Stimulated activated CD8-positive, alpha-beta memory T cell treated with anti-CD3 and anti-CD28 coated beads, Interleukin-7, amount 100 ng/mL, for 48 hours (primary cell): ENCODE data around the gene TREM2.
A peak's percentile ranks its signal among the peaks of the same experiment; 100 is the strongest.
"Not testable (repeated sequence)": the region's sequence is repeated elsewhere in the genome, so short reads cannot be mapped to it uniquely, and the experiment has no call there.

ENCODE experiments used
- DNase-seq, 2 donors: peaks; one replicate each; pipeline ENCODE4 v3.0.0-alpha.2; 2020; ENCODE audit warnings: low read depth in 1 of 2; ENCODE audit errors: extremely low read depth in 1 of 2

Gene TREM2

GRCh38 chr6:41162687-41163418 is at the start of gene TREM2:
TSS of gene TREM2 (minus strand) at chr6:41163116. CDS start at chr6:41163082, 34 bp downstream.
- DNase-seq, result no peak

GRCh38 chr6:41209547-41210320 is 46.8 kb upstream of the TREM2 start:
- DNase-seq, result no peak

GRCh38 chr6:41208439-41209106 is 45.7 kb upstream of the TREM2 start:
- no peak for DNase-seq

DNA sequence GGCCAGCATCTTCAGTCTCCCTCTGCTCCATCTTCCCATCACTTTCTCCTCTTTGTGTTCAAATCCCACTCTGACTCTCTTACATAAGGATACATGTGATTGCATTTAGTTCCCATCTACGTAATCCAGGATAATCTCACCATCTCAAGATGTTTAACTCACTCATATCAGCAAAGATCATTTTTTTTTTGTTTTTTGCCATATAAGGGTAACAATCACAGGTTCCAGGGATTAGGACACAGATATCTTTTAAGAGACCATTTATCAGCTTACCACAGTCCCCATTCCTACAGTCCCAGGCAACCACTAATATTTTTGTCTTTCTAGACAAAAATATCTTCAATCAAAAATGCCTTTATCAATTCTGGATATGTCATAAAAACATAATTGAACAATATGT is 41.2 kb upstream of the TREM2 start:
- DNase-seq, result no peak

DNA sequence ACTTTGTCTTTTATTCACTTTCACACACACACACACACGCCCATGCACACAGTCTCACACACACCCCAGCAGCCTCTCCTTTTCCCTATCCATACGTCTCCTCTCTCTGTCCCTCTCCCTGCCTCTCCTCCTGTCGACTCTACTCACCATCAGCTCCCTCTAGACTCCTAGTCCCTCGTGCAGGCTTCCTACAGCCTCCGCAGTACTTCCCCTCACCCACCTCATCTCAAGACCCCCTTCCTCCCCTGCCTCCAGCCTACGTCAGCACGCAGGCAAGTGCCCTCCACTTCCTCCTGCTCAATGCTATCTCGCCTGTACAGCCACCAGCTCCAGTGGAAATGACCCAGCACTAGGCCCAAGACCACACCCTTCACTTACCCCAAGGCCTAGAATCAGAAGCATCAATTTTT is 38.9 kb upstream of the TREM2 start:
- no peak for DNase-seq

DNA sequence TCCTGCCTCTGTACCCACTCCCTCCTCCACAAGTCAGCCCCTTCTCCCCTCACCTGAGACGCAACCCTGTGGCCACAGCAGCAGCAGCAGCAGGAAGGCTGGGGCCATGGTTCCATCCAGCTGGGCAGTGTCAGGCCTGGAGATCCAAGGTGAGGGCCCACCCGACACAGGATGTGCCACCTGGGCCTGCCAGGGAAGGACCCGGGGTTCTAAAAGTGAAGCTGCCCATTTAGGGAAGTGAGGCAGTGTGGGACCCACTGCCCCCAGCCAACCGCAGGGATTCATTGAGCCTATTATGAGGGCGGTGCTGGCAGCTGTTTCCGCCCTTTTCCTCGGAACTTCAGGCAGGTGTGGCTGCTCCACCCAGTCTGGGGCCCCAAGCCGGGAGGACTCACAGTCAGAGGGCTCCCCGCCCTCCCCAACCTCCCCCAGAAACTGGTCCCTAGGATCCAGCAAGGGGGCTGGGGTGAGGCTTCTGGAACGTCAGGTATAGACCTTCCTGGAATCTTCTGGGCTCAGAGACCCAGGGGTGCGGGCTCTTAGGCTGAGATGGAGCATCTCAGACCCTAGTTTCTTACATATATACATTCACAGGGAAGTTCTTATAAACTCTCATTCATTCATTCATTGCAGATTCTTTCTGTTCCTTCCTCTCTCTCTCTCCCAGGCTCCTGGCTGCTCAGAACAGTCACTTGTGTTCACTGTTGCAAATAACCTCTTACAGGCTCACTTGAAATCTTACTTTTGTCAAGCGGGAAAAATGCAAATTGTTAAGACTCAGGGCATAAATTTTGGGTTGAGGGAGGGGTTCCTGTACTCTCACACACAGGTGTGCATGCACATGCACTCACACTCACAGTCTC is 38.2 kb upstream of the TREM2 start, which contains the start of gene TREML2:
TREML2 (minus strand) TSS at position 249 of the 863 bp plus-strand sequence; CDS start at position 108, 141 bp downstream.
- peak in 1 of 2 donors; percentile 42 for DNase-seq

DNA sequence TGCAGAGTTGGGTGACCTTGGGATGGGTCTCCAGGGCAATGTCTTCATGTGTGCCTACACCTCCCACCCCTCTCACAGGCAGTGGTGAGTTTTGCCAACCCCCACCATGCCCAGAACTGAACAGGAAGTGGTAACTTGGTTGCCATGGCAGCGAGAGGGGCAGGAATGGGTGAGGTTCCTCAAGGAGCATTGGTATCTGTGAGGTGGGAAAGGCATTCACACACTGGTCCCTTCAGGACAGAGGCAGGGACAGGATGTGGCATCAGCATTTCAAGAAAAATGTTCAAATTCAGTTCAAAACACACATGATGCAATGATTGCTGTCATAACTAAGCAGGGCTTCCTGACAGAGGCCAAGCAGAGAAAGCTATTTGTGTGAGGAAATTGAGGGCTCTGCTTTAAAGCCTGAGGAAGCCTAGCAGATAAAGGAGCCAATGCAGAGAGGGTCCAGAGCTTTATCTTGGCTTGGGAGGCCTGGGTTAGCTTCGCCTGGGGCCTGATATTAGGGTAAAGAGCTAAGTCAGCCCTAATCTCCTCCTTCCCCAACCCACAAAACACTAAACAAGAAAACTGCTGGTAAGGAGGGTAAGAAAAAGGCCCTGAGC is 37.5 kb upstream of the TREM2 start:
- DNase-seq, result no peak

- no peak for DNase-seq
Observed at GRCh38 chr6:41199552-41200246, 36.8 kb upstream of the TREM2 start.

GRCh38 chr6:41197234-41197633 is 34.3 kb upstream of the TREM2 start:
- no peak for DNase-seq

GRCh38 chr6:41194386-41194785 is 31.5 kb upstream of the TREM2 start:
- DNase-seq, result no peak

DNA sequence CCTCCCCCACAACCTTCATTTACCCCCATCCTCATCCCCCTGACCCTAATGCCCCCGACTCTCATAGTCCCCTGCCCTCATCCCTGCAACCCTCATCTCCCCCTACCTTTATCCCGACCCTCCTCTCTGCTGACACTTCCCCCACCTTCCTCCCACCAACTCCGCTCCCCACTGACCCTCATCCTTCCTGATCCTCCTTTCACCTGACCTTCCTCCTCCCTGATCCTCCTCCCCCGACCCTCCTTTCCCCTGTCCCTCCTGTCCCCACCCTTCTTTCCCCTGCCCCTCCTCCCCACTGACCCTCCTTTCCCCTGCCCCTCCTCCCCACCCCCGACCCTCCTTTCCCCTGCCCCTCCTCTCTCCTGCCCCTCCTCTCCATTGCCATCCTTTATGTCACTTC is 31.0 kb upstream of the TREM2 start:
- DNase-seq, result no peak

- no peak for DNase-seq
Observed at GRCh38 chr6:41193171-41193734, 30.3 kb upstream of the TREM2 start.

DNA sequence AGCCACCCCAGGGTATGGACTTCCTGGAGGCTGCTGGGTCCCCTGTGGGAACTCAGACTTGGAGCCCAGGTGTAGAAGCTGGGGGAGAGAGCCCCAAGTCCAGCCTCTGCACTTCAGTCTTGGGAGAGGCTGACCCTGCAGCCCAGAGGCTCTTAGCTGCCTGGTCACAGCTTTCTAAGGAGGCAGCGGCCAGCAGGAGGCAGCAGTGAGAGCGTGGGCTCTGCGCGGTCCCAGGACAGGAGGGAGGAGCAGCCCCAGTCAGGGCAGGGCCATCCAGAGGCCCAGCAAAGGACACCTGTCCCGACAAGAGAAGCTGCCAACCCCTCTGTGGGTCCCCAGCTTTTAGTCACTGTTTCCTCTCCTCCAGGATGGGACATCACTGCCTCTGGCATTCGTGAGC is 28.7 kb upstream of the TREM2 start:
- no peak for DNase-seq

- DNase-seq, result no peak
Observed at GRCh38 chr6:41190791-41191190, 27.9 kb upstream of the TREM2 start.

- DNase-seq, result no peak
Observed at GRCh38 chr6:41189967-41190366, 27.1 kb upstream of the TREM2 start.

GRCh38 chr6:41189046-41189445 is 26.1 kb upstream of the TREM2 start:
- DNase-seq, result not testable (repeated sequence)

DNA sequence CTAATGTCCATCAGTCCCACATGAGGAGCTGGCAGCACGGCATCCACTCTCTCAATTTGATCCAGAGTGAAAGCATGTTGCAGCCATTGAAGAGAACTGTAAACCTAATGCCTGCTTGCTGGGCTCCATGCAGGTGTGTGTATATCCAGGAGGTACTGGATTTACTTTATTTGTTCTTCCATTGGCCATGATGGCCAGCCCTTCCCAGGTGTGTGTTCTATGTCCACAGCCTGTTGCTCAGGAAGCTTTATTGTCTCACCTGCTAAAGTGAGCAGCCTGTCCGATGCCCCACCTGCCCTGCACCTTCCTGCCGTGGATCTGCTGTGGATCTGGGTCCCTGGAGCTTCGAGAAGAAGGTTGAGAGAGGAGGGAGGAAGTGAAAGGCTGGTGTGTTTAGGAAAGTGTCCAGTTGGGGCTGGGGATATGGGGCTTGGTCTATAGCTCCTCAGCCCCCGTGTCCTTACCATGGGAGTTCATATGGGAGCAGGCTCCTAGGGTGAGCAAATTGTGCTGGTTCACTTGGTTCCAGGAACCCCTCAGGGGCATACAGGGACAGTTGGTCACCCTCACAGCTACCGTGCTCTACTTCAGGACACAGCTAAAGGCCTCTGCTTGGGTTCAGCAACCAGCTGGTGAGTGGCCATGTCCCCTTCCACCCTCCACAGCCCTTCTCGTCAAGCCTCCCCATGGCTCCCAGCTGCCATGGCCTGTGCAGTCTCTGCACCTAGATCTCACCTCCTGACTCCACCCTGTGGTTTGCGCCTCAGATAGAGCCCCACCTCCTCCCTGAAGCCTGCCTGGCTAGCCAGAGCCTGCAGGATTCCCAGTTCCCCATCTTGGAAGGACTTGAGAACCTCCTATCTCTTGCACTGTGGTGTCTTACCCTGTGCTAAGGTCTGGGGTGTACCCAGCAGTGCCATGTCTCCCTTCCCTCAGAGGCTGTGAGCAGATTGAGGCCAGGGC is 25.3 kb upstream of the TREM2 start:
- no peak for DNase-seq

DNA sequence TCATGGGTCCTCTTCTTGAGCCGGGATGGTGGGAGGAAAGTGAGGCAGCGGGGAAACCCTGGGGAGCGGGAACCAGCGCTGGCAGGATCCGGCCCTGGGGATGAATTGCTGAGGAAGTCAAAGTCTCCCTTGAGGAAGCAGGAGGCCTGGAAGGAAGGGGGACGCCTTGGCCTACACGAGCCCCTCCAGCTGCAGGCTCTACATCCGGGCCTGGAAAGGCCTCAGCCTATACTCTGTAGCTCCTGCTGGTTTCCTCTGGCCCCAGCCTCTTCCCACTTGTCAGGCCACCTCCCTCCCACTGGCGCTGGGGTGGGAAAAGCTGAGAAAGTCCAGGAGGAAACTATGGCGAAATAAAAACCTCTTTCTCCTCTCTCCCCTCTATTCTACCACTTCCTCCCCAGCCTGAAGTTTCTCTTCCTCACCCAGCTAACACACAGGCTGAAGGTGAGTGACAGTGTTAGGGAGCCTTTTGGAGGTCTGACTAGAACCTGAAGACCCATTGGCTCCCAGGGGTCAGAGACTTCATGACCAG is 23.2 kb upstream of the TREM2 start:
- DNase-seq, result no peak
